Panc1 (cell line): ENCODE data around the gene ADAMTS18. TPM values are rescaled to one million over a fixed set of nuclear protein-coding genes. Genes with fewer than 3 reads are reported as not detected.

ENCODE experiments used
- ATAC-seq: fragments of 200-7000 bp; cut with Tn5 transposase; 2 replicates; pipeline ENCODE4 v1.9.1; 2020; ENCODE audit warnings: mild to moderate bottlenecking, moderate library complexity
- BruUV-seq: library from RNA; stranded (reverse); fragments of 400-500 nt; replicated peaks from 2 replicates; lab custom pipeline; 2021; lab: Mats Ljungman, UMichigan
- CTCF ChIA-PET: fragments of 300-600 bp; sonication (Branson Sonifier 250); formaldehyde crosslinking; loops from one replicate; lab custom pipeline; 2022; ENCODE audit warnings: antibody characterized with exemption; lab: Charles Lee
- POLR2A ChIA-PET: fragments of 300-600 bp; sonication (Branson Sonifier 250); formaldehyde crosslinking; loops from one replicate; lab custom pipeline; 2022; ENCODE audit warnings: antibody characterized with exemption; lab: Charles Lee
- DNase-seq: peaks from one replicate; pipeline ENCODE4 v3.0.0-alpha.2; 2010; ENCODE audit warnings: low read depth, low spot score
- H3K27ac ChIP-seq: 2 replicates; pipeline ENCODE4 v1.5.1; 2011; ENCODE audit warnings: mild to moderate bottlenecking, low read length, inconsistent platforms
- H3K27me3 ChIP-seq: fragments of 200-500 bp; sonication (Bioruptor generic); 2 replicates; pipeline ENCODE4 v1.6.0; 2014; ENCODE audit warnings: low read length, inconsistent platforms; ENCODE audit not compliant: control insufficient read depth, insufficient read depth
- H3K36me3 ChIP-seq: fragments of 200-500 bp; sonication (Bioruptor generic); 2 replicates; pipeline ENCODE4 v1.5.1; 2014; ENCODE audit warnings: inconsistent platforms, mild to moderate bottlenecking, low read length, moderate library complexity; ENCODE audit not compliant: control insufficient read depth, insufficient read depth
- H3K4me1 ChIP-seq: 2 replicates; pipeline ENCODE4 v1.5.1; 2011; ENCODE audit warnings: inconsistent platforms, mild to moderate bottlenecking, low read length, moderate library complexity; ENCODE audit not compliant: control insufficient read depth, insufficient read depth
- H3K4me3 ChIP-seq, 2 experiments: 2 replicates each; pipeline ENCODE4 v1.5.1; 2011 to 2012; ENCODE audit warnings: low read depth in 2 of 2, low read length in 2 of 2, mild to moderate bottlenecking in 2 of 2, inconsistent platforms in 1 of 2, moderate library complexity in 1 of 2
- H3K9me3 ChIP-seq: fragments of 200-500 bp; sonication (Bioruptor generic); 2 replicates; pipeline ENCODE4 v1.5.1; 2014; ENCODE audit warnings: low read depth, mild to moderate bottlenecking, inconsistent platforms, low read length, moderate library complexity; ENCODE audit not compliant: control insufficient read depth, insufficient read depth
- CTCF ChIP-seq: fragments of 450-650 bp; IDR thresholded peaks from 2 replicates; pipeline ENCODE4 v1.5.1; 2017; ENCODE audit warnings: mild to moderate bottlenecking
- POLR2AphosphoS5 ChIP-seq: IDR thresholded peaks from 2 replicates; pipeline ENCODE4 v1.6.1; 2012; ENCODE audit warnings: mild to moderate bottlenecking, low read depth, low read length, moderate library complexity
- SIN3A ChIP-seq: IDR thresholded peaks from 2 replicates; pipeline ENCODE4 v1.6.1; 2012; ENCODE audit warnings: low read depth, mild to moderate bottlenecking, low read length, moderate library complexity, borderline replicate concordance; ENCODE audit not compliant: insufficient read depth
- TCF7L2 ChIP-seq: IDR thresholded peaks from 2 replicates; pipeline ENCODE4 v1.6.1; 2011; ENCODE audit warnings: mild to moderate bottlenecking, low read depth, low read length, inconsistent platforms
- in situ Hi-C: cut with HindIII; loops from 2 replicates; pipeline ENCODE4 v1.10.0; 2016; ENCODE audit warnings: low sequenced_read_pairs, low pct_unique_long_range_greater_than_20kb
- intact Hi-C: fragments of 100-400 bp; cut with micrococcal nuclease; formaldehyde crosslinking; loops from one replicate; pipeline ENCODE4 v1.10.0; 2022; ENCODE audit not compliant: unreplicated experiment
- total RNA-seq: library from RNA; stranded (reverse); gene quantifications from one replicate; pipeline ENCODE4 v1.2.1, GENCODE V29; 2021; ENCODE audit not compliant: unreplicated experiment
- TF ChIP-seq, protein P1 (sequence below), 2 experiments: IDR thresholded peaks; 2 replicates each; pipeline ENCODE4 v1.6.1; 2011 to 2012; ENCODE audit warnings: low read depth in 2 of 2, control low read depth in 1 of 2, low read length in 1 of 2, mild to moderate bottlenecking in 1 of 2, moderate library complexity in 1 of 2; ENCODE audit not compliant: insufficient read depth in 1 of 2

Gene ADAMTS18
- total RNA-seq, 1 experiment from 2014 or later = not detected

DNA sequence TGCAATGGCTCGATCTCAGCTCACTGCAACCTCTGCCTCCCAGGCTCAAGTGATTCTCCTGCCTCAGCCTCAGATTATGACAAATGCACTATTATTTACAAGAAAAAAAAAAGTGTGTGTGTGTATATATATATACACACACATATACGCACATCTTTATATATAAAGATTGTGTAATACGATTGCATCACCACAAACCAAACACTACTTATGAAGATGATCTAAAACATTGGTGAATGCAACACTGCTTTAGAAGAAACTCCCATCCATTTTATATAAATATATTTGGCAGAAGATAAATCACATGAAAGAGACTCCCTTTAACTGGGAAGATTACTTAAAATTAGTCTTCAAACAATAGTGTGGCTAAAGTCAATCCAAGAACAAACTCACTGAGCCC lies 138.9 kb downstream of the ADAMTS18 start:
- Histone ChIP-seq H3K4me3 (no peak overlapping the region), H3K36me3 (no peaks in the 10 kb centered on the region), H3K27ac (peak overlapping the region; percentile 77), H3K9me3 (no peaks in the 10 kb centered on the region), H3K27me3 (no peaks in the 10 kb centered on the region), H3K4me1 (peaks cover 26% of the 10 kb centered on the region)
- no peak for TF ChIP-seq TCF7L2
- TF ChIP-seq CTCF = no peak
- TF ChIP-seq SIN3A = no peak
- TF ChIP-seq POLR2AphosphoS5 = no peak
- TF ChIP-seq, protein P1, sequence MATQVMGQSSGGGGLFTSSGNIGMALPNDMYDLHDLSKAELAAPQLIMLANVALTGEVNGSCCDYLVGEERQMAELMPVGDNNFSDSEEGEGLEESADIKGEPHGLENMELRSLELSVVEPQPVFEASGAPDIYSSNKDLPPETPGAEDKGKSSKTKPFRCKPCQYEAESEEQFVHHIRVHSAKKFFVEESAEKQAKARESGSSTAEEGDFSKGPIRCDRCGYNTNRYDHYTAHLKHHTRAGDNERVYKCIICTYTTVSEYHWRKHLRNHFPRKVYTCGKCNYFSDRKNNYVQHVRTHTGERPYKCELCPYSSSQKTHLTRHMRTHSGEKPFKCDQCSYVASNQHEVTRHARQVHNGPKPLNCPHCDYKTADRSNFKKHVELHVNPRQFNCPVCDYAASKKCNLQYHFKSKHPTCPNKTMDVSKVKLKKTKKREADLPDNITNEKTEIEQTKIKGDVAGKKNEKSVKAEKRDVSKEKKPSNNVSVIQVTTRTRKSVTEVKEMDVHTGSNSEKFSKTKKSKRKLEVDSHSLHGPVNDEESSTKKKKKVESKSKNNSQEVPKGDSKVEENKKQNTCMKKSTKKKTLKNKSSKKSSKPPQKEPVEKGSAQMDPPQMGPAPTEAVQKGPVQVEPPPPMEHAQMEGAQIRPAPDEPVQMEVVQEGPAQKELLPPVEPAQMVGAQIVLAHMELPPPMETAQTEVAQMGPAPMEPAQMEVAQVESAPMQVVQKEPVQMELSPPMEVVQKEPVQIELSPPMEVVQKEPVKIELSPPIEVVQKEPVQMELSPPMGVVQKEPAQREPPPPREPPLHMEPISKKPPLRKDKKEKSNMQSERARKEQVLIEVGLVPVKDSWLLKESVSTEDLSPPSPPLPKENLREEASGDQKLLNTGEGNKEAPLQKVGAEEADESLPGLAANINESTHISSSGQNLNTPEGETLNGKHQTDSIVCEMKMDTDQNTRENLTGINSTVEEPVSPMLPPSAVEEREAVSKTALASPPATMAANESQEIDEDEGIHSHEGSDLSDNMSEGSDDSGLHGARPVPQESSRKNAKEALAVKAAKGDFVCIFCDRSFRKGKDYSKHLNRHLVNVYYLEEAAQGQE (IDR thresholded peaks at IDR 0.05; ENCODE audit: insufficient read depth in 1 of 2, low read depth in 2 of 2, low read length in 1 of 2) = no peak
- DNase-seq (no peak), ATAC-seq (no peak)
- no TSS peak for BruUV-seq
- intact Hi-C loops = loop anchor here (5.0 kb wide), 1 partner anchor 56 kb away; no protein-coding TSS in a partner anchor
- in situ Hi-C loops = no loop called here
- POLR2A ChIA-PET = no interaction called here
- CTCF ChIA-PET = no interaction called here

DNA sequence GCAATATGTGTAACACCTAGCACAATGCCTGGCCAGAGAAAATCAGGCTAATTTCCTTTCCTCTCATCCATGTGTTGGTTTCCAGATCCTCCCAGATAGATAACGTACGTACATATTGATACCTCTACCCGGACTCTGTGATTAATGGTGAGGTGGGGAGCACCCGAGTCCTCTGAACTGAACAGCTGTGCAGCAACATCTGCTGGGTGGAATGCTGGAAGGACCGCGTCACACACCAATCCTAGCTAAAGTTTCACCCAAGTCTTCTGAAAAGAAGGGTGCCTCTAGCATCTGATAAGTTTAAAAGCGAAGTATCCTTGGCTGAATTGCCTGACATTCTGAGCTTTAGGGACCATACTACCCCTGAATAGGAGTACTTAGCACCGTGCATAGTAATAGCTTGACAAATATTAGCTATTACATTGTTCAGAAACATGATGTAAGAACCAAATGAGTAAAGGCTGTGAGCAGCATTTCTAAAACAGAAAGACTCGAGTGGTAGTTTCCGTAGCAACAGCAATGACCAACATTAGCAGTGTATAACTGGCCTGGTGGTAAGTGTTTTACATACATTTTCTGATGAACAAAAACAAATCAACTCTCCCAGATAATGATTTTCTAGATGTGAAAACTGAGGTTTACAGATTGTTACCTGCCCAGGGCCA lies 144.3 kb downstream of the ADAMTS18 start:
- peak overlapping the region; percentile 63; the same call in 1 of the 2 replicates for H3K27ac ChIP-seq
- ChIA-PET CTCF (no interaction called here), POLR2A (no interaction called here)
- H3K4me1 ChIP-seq = peaks cover 5% of the 10 kb centered on the region
- TF ChIP-seq CTCF (no peak), POLR2AphosphoS5 (no peak), TCF7L2 (no peak), SIN3A (no peak)
- TF ChIP-seq, protein P1 (IDR thresholded peaks at IDR 0.05; ENCODE audit: insufficient read depth in 1 of 2, low read depth in 2 of 2, low read length in 1 of 2) = no peak
- no peaks in the 10 kb centered on the region for H3K36me3 ChIP-seq
- H3K4me3 ChIP-seq = no peak overlapping the region
- intact Hi-C loops (no loop called here), in situ Hi-C loops (no loop called here)
- H3K9me3 ChIP-seq = no peaks in the 10 kb centered on the region
- no peak for ATAC-seq
- DNase-seq = no peak
- no peaks in the 10 kb centered on the region for H3K27me3 ChIP-seq
- BruUV-seq = no TSS peak
